OCI-LY3 (cell line): Measurements from ENCODE around the gene PHACTR3.

Experiments used
- H2AFZ ChIP-seq: fragments of 200-600, 300-600 bp; shearing (Covaris generic); 2 replicates; pipeline ENCODE4 v1.6.0; 2014; ENCODE audit warnings: antibody characterized with exemption, low read depth, low read length
- H3K27ac ChIP-seq: fragments of 200-600, 300-600 bp; sonication (generic); 2 replicates; pipeline ENCODE4 v1.5.1; 2014; ENCODE audit warnings: mild to moderate bottlenecking, low read length, moderate library complexity, mixed read lengths
- H3K27me3 ChIP-seq: fragments of 200-600, 300-600 bp; sonication (generic); 2 replicates; pipeline ENCODE4 v1.6.1; 2014; ENCODE audit warnings: low read depth, low read length, mixed read lengths
- H3K36me3 ChIP-seq: fragments of 200-600, 300-600 bp; sonication (generic); replicated peaks from 2 replicates; pipeline ENCODE3; 2014; ENCODE audit warnings: low read depth, low read length, mixed read lengths
- H3K4me1 ChIP-seq: fragments of 300-600, 200-600 bp; sonication (generic); 2 replicates; pipeline ENCODE4 v1.6.1; 2014; ENCODE audit warnings: low read length, mixed read lengths
- H3K4me2 ChIP-seq: fragments of 200-600, 300-600 bp; sonication (generic); 2 replicates; pipeline ENCODE4 v1.6.1; 2014; ENCODE audit warnings: low read length, mixed read lengths
- H3K4me3 ChIP-seq: fragments of 300-600, 200-600 bp; sonication (generic); 2 replicates; pipeline ENCODE4 v1.5.1; 2014; ENCODE audit warnings: antibody characterized with exemption, mild to moderate bottlenecking, low read length, moderate library complexity
- H3K79me2 ChIP-seq: fragments of 300-600, 200-600 bp; shearing (Covaris generic); 2 replicates; pipeline ENCODE4 v1.6.1; 2014; ENCODE audit warnings: mild to moderate bottlenecking, low read length, mixed read lengths
- H3K9ac ChIP-seq: fragments of 300-600, 200-600 bp; shearing (Covaris generic); 2 replicates; pipeline ENCODE4 v1.6.0; 2014; ENCODE audit warnings: mild to moderate bottlenecking, low read length, moderate library complexity
- H3K9me3 ChIP-seq: fragments of 200-600, 300-600 bp; shearing (Covaris generic); 2 replicates; pipeline ENCODE4 v1.6.1; 2014; ENCODE audit warnings: low read length, mixed read lengths; ENCODE audit not compliant: insufficient read depth
- H4K20me1 ChIP-seq: fragments of 200-600, 300-600 bp; sonication (generic); 2 replicates; pipeline ENCODE4 v1.6.1; 2016; ENCODE audit warnings: low read length, mixed read lengths; ENCODE audit not compliant: insufficient read depth
- CTCF ChIP-seq: fragments of 200-600, 300-600 bp; sonication (generic); IDR thresholded peaks from 2 replicates; pipeline ENCODE4 v1.5.1; 2014; ENCODE audit warnings: antibody characterized with exemption, low read length, low read depth
- EZH2phosphoT487 ChIP-seq: fragments of 200-600 bp; shearing (Covaris generic); IDR thresholded peaks from 2 replicates; pipeline ENCODE4 v1.6.1; 2018; ENCODE audit warnings: antibody characterized with exemption, mixed run types, low read depth

The PHACTR3 gene

GRCh38 chr20:59805786-59806577, 201.6 kb downstream of the PHACTR3 start:
- H3K79me2 ChIP-seq = no peaks in the 10 kb centered on the region
- H4K20me1 ChIP-seq = no peaks in the 10 kb centered on the region
- H3K4me1 ChIP-seq = no peaks in the 10 kb centered on the region
- peaks cover 27% of the 10 kb centered on the region; the same call in 1 of the 2 replicates for H3K27me3 ChIP-seq
- H3K9ac ChIP-seq = no peak overlapping the region
- H2AFZ ChIP-seq = no peak overlapping the region
- no peaks in the 10 kb centered on the region for H3K36me3 ChIP-seq
- H3K4me3 ChIP-seq = no peak overlapping the region
- no peak overlapping the region for H3K27ac ChIP-seq
- H3K4me2 ChIP-seq = no peak overlapping the region
- no peaks in the 10 kb centered on the region for H3K9me3 ChIP-seq
- TF ChIP-seq EZH2phosphoT487 = no peak
- no peak for TF ChIP-seq CTCF

GRCh38 chr20:59806578-59806975, 202.2 kb downstream of the PHACTR3 start:
- Histone ChIP-seq H3K4me2 (no peak overlapping the region), H3K27ac (no peak overlapping the region), H3K4me3 (no peak overlapping the region), H3K79me2 (no peaks in the 10 kb centered on the region), H3K9ac (no peak overlapping the region), H3K4me1 (no peaks in the 10 kb centered on the region), H3K36me3 (no peaks in the 10 kb centered on the region), H4K20me1 (no peaks in the 10 kb centered on the region), H3K27me3 (peaks cover 27% of the 10 kb centered on the region; the same call in 1 of the 2 replicates), H3K9me3 (no peaks in the 10 kb centered on the region), H2AFZ (no peak overlapping the region)
- TF ChIP-seq EZH2phosphoT487 = no peak

- Histone ChIP-seq H2AFZ (no peak overlapping the region), H3K4me2 (no peak overlapping the region), H3K27ac (no peak overlapping the region), H3K4me1 (no peaks in the 10 kb centered on the region), H4K20me1 (no peaks in the 10 kb centered on the region), H3K79me2 (no peaks in the 10 kb centered on the region), H3K4me3 (no peak overlapping the region), H3K9ac (no peak overlapping the region), H3K27me3 (peaks cover 14% of the 10 kb centered on the region; the same call in 1 of the 2 replicates), H3K9me3 (no peaks in the 10 kb centered on the region), H3K36me3 (no peaks in the 10 kb centered on the region)
- TF ChIP-seq CTCF (no peak), EZH2phosphoT487 (no peak)
Observed at GRCh38 chr20:59807909-59808728, 203.8 kb downstream of the PHACTR3 start.

- Histone ChIP-seq H3K9ac (no peak overlapping the region), H4K20me1 (no peaks in the 10 kb centered on the region), H3K4me2 (no peak overlapping the region), H3K27ac (no peak overlapping the region), H3K36me3 (no peaks in the 10 kb centered on the region), H2AFZ (no peak overlapping the region), H3K27me3 (peaks cover 17% of the 10 kb centered on the region; the same call in 1 of the 2 replicates), H3K79me2 (no peaks in the 10 kb centered on the region), H3K4me1 (no peaks in the 10 kb centered on the region), H3K9me3 (no peaks in the 10 kb centered on the region), H3K4me3 (no peak overlapping the region)
- TF ChIP-seq EZH2phosphoT487 (no peak), CTCF (no peak)
Observed at GRCh38 chr20:59808729-59809381, 204.5 kb downstream of the PHACTR3 start.
